HG03175 (cell line): ENCODE measurements around the gene DPP3.
A peak's percentile ranks its signal among the peaks of the same experiment; 100 is the strongest.

Source experiments
- ATAC-seq: cut with Tn5 transposase; IDR thresholded peaks from one replicate; pipeline ENCODE4 v1.9.1; 2021; ENCODE audit warnings: mild to moderate bottlenecking, moderate library complexity; ENCODE audit not compliant: unreplicated experiment

Gene DPP3

DNA sequence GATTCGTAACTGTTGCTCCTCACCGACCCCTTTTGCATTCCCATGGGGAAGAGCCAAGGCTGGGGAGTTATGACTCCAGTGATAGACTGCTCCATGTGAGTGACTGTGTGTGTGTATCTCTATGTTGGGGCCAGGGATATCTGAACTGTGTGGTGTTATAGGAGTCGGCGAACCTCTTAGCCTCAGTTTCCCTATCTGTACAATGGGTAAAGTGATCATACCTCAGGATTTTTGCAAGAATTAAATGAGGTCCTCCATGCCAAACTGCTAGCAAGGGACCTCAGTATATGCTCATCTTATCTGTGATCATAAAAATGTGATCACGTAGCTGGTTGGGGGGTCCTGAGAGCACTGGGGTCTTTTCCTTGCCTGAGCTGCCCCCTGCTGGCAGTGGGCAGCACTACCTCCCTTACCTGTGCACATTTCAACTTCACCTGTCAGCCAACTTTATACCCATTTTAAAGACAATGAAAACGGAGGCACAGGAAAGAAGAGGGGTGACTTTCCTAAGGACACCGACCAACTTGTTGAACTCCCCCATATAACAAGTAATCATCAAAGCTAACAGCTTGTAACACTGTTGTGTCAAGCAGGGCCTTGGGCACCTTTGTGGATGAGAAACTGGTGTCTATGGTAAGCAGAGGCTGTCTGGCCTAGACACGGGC lies 1.4 kb upstream of the DPP3 start:
- ATAC-seq, result no peak

DNA sequence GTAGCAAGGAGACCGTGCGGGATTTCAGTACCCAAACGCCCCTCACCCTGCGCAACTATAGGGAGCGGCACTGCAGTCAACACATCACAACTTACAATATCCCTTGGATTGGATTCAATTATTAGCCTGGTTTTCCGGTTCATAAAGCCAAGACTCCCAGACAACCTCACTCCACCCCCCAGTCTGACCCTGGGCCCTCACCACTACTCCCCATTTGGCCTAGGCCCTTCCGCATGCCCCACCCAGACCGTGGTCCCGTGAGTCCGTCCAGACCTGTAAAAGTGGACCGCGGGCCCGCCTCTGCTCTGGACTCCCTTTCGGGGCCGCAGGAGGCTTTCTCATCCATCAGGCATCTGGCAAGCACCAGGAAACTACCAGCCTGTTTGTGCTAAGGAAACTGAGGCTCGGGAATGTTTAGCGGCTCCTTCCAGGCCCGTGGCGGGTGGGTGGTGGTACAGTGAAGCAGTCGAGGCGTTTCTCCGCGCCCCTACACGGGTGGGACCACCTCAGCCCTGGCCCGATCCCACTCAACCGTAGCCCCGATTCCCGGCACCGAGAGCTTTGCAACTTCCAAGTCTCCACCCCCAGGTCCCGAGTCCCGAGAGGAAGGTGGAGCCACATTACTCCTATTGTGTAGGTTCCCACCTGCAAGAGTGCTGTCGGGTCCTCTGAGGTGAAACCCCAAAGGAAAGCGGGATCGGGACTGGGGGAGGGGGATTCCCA lies 679 bp upstream of the DPP3 start:
- no peak for ATAC-seq

DNA sequence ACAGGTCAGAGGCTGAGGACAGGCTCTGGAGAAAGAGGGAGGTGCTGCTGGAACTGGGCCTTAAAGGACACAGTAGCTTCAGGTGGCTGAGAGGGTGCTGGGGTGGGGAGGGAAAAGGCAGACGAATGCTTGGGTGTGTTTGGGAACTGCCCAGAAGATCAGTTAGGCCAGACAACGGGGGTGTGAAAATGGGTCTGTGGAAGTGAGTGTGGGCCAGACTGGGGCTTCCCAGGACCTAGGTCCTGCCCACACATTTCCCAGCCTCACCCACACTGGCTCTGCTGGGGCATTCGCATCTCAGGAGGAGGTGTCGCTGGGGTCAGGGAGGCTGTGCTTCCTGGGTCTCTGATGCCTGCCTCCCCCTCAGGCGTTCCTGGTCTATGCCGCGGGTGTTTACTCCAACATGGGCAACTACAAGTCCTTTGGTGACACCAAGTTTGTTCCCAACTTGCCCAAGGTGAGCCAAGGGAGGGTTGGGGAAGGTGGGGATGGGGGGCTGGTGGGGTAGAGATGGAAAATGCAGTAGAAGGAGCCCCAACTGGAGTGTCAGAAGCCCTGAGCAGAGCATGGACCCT lies 4.7 kb downstream of the DPP3 start:
- ATAC-seq, result no peak

DNA sequence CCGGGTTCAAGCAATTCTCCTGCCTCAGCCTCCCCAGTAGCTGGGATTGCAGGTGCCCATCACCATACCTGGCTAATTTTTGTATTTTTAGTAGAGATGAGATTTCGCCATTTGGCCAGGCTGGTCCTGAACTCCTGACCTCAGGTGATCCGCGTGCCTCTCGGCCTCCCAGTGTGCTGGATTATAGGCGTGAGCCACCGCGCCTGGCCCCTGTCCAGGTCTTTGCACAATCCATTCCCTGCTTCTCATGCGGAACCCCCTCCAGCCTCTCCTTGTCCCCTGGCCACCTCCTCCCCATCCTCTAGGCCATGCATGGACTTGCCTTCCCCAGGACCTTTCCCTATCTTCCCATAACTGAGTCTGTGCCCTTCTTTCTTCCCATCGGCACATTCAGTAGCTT lies 8.7 kb downstream of the DPP3 start:
- no peak for ATAC-seq

DNA sequence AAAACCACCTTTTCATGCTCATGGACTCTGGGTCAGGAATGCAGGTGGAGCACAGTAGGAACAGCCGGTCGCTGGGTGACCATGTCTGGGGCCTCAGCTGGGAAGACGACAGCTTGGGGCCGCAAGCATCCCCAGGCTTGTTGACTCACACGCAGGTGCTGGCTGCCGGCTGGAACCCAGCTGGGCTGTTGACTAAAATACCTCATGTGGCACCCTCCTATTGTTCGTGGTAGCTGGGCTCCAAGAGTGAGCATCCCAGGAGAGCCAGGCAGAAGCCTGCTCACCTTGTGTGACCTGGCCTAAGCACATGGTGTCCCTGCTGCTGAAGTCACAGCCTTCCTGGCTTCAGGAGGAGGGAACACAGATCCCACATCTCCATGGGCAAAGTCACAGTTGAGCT lies 9.4 kb downstream of the DPP3 start:
- no peak for ATAC-seq

GRCh38 chr11:66491315-66491935 lies 11.2 kb downstream of the DPP3 start:
- no peak for ATAC-seq

DNA sequence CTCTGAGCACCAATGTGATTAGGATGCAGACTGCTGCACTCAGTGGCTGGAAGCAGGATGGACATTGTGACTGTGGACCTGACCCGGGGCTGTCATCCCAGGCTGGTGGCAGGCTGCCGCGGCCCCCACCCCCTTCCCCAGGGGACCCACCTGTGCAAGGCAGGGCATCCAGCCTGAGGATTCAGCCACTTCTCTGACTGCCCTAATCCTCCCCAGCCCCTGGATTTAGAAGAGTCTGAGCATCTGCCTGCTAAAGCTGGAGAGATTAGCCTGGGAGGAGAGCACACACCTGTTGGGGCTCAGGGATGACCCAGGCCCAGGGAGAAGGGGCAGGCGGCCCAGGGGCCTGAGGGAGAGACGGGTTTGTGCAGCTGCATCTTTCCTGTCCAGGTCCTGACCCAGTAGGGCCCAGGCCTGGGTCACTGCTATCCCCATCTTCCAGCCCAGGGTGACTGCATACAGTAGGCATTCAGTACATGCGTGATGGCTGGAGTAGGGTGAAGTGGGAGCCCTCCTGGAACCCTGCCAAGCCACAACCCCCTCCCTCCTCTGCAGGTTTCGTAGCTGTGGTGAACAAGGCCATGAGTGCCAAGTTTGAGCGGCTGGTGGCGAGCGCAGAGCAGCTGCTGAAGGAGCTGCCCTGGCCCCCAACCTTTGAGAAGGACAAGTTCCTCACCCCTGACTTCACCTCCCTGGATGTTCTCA lies 12.1 kb downstream of the DPP3 start:
- no peak for ATAC-seq

- no peak for ATAC-seq
Measured at GRCh38 chr11:66493130-66493529, 12.9 kb downstream of the DPP3 start.

DNA sequence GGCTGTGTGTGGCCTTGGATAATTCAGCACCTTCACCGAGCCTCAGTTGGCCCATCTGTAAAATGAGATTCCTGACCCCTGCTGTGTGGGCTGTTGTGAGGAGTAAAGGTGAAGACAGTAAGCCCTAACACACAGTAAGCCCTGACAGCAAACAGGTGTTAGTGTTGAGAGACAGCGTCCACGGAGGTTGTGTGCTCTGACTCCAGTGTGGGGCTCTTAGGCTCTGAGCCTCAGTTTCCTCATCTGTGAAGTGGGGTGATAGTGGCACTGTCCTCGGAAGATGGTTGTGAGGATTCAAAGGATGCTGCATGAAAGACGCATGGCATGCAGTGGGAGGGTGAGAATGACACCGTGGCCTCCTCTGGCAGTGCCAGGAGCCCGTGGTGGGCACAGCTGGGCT lies 14.2 kb downstream of the DPP3 start:
- ATAC-seq, result no peak

GRCh38 chr11:66494935-66495334 lies 14.7 kb downstream of the DPP3 start:
- no peak for ATAC-seq

- ATAC-seq, result no peak
Measured at GRCh38 chr11:66495401-66495854, 15.2 kb downstream of the DPP3 start.

- ATAC-seq, result no peak
Measured at GRCh38 chr11:66497206-66497605, 17.0 kb downstream of the DPP3 start.

GRCh38 chr11:66498506-66498905 lies 18.3 kb downstream of the DPP3 start:
- ATAC-seq, result no peak

DNA sequence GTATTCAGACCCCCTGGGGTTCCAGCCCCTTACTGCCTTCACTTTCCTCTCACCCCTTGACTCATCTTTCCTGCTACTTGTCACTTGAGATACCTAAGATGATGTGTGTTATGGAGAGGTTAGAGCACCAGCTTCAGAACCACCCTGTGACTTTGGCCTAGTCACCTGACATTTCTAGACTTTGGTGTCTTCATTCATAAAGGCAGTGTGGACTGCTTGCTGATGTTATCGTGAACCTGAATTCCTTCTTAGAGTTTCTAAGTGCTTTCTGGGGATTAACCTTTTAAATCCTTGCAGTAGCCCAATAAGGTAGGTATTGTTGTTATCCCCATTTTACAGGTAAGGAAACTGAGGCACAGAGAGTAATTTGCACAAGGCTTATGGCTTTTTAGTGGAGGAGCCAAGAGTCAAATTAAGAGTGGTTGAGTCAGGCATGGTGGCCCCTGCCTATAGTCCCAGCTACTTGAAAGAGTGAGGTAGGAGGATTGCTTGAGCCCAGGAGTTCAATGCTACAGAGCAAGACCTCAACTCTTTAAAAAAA lies 25.1 kb downstream of the DPP3 start:
- no peak for ATAC-seq

DNA sequence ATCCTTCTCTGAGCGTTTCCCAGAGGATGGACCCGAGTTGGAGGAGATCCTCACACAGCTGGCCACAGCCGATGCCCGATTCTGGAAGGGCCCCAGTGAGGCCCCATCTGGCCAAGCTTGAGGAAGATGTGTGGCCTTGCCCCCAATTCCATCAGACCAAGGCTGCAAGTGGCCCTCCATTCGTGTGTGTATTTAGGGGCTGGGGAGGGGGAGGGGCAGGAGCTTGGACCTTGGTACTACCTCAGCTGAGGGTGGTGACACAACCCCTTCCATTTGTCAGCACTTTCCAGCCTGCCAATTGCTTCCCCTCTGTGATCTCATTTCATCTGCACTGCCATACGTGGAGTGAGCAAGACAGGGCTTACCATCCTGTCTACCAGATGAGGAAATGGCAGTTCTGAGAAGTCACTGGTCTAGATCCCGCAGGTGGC lies 28.9 kb downstream of the DPP3 start:
- ATAC-seq, result no peak

- ATAC-seq, result peak; percentile 86
Measured at GRCh38 chr11:66510271-66510989, 30.2 kb downstream of the DPP3 start, which contains the start of gene BBS1. BBS1 (plus strand) TSS chr11:66510635; CDS start chr11:66510660, 25 bp downstream.

DNA sequence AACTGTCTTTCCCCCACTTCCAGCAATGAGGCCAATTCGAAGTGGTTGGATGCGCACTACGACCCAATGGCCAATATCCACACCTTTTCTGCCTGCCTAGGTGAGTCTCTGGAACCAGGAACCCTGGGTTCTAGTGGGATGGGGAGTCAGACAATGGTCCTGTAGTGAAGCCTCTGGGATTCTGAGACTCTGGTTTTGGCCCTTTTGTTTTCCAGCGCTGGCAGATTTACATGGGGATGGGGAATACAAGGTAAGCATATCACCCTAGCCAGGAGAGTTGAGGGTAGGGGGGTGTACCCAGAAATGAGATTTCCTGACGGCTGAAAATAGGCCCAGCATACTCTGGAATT lies 30.7 kb downstream of the DPP3 start:
- ATAC-seq, result peak; percentile 14

GRCh38 chr11:66523611-66524010 lies 43.4 kb downstream of the DPP3 start:
- ATAC-seq, result no peak

DNA sequence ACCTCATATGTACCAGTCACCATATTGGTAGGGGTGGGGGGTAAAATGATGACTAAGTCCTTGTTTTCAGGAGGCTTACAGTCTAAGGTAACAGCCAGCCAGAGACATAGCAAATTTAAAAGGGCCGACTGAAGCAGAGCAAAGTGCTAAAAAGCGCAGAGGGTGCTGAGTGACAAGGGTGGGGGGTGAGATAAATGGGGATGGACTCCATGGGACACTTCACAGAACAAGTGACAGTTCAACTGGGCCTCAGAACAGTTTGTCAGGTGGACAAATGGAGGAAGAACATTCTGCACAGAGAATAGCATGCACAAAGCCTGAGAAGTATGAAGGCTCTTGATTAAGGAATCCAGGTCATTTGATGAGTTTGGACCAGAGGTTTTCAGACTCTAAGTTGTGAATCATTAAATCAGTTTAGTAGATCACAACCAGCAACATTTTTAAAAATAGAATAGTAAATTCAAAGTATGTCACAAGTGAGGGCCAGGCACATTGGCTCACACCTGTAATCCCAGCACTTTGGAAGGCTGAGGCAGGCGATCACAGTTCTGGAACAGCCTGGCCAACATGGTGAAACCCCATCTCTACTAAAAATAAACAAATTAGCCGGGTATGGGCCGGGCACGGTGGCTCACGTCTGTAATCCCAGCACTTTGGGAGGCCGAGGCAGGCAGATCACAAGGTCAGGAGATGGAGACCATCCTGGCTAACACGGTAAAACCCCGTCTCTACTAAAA lies 44.2 kb downstream of the DPP3 start:
- no peak for ATAC-seq

DNA sequence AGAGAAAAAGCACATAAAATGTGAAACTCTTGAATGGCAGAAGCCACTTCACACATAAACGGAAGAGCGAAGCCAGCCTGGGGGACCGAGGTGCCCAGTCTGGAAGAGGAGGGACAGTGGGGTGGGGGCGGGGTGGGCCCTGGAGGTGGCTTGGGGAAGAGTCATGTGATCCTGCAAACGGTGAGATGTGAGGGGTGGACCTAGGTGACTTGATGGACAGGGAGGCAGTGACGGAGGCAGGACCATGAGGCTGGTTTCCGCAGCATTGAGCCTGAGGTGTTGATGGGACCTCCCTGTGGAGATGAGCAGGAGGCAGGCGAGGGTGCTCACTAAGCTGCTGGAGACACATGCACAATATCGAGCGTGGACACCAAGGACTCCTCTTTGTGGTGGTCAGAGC lies 48.8 kb downstream of the DPP3 start:
- no peak for ATAC-seq
